ENCODE results near the gene GLRA2.

Gene GLRA2

DNA sequence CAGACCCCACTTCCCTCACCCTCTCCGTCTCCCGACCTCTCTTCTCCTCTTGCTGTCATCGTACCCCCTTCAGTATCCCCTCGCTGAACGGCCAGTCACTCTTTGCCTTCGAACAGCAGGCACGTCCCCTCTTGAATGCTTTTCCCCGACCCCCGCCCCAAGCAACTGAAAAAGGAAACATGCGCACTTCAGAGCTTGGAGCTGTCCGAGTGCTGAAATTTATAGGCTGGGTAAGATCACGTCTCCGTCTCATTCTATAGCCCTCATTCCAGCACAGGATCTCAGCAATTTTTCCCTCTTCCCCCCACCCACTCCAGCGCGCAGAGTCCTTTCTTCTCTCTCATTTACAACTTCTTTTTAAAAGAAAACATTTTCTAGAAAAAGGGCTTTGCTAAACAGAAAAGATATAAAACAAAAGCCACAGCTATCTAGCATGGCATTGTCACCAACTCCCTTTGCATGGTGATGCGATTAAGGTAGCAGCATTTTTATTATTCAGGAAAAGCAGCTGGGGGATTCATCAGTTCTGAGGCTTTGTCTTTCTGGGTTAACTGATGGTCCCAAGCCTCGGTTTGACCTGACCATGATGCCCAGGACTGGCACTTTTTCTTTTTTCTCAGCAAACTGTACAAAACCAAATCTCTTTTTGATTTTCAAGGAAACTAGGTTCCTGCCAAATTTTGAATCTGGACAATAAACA is at the start of gene GLRA2:
Gene GLRA2 (plus strand): TSS at position 247 of the 700 bp plus-strand sequence. CDS start 522 bp downstream, outside the sequence.
- no peak for DNase-seq

GRCh38 chrX:14489437-14489836 is 39.9 kb upstream of the GLRA2 start:
- no peak for DNase-seq

DNA sequence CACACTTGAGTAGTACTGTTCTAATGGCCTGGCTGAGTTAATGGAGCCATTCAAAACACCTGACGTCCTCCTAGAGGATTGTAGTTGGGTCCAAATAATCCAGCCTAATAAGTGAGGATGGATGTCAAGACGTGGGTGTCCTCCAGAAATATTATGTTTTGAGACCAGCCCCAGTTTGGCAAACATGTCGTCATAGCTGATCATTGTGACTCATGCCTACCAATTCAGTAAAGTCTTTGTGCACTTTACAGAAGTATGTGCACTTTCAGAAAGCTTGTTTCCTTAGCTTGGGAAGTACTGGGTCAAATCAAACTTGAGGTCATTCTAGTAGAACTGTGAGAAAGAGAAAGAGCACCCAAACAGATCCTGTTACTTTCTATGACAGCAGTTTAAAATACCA is 37.6 kb upstream of the GLRA2 start:
- no peak for DNase-seq

DNA sequence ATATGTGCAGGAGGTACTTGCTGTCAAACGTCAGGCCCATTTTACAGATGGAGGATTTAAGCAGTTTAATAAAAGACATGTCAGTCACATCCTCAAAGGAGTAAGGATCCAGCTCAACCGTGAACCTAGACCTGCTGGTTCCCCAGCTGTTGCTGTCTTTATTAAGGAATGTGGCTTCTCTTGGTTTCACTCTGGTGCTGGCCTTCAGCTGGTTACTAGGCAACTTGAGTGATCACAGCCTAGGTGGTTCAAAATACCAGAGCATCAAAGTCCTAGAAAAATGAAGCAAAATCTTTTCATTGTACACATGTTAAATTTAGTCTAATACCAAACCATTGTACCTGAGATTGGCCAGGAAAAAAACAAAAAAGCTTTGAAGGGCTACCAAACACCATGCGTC is 32.7 kb upstream of the GLRA2 start:
- no peak for DNase-seq

DNA sequence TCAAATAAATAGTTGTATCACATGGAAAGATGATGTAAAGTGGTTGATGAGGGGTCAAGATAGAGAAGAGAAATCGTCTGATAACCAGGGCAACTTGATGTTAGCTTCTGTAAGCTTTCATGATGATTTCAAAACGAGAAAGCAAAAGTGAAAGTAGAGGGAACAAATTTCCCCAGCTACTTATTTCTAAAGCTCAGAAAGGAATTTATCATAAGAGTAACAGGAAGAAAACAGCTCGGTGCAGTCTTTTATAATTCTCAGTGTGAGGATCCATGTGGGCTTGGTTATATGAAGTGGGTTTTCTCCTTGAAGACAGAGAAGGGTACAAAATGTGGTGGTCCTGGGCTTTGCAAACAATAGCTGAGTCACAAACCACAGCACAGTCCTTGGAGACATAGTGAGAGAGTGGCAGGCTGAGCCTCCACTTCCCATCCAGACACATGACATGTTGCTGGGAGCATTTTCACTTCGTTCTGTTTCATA is 32.1 kb upstream of the GLRA2 start:
- no peak for DNase-seq

DNA sequence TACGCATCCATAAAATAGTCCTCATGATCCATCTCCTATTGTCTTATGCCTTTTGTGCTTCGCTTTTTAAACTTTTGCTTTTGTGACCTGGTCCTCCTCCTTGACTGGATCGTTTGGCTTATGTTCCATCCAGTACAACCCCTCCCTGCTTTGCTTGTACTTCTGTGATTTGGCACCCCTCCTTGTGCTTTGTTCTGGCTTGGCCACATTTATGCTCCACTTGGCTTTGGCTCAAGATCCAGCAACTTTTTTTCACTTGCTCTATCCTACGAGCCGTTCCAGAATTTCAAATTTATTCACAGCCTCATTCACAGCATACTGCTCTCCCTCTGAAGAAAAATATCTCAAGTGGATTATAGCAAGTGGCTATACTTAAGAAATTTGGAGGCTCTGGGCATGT is 28.0 kb upstream of the GLRA2 start:
- DNase-seq, result no peak

DNA sequence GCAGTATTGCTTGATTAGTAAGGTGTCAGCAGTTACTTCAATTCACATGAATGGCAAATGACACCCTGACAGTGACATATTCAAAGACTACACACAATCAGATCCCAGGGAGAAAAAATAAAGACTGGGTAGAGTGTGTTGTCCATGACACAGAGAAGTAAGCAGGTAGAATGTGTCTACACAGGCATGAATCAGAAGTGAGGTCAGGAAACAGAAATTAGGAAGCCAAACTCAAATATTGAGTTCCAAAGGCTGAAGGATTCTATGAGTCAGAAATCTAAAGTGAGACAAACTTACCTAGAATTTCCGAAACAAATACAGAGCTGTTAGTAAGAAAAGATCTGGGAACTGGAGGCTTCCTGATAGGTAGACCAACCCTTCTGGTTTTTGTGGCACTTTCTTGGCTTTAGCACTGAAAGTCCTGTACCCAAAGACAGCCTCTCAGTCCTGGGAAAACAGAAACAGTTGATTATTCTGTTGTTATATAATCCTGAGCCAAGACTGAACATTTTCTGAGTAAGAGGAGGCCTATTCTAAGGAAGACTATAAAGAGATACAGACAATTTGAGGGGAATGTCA is 24.3 kb upstream of the GLRA2 start:
- no peak for DNase-seq

DNA sequence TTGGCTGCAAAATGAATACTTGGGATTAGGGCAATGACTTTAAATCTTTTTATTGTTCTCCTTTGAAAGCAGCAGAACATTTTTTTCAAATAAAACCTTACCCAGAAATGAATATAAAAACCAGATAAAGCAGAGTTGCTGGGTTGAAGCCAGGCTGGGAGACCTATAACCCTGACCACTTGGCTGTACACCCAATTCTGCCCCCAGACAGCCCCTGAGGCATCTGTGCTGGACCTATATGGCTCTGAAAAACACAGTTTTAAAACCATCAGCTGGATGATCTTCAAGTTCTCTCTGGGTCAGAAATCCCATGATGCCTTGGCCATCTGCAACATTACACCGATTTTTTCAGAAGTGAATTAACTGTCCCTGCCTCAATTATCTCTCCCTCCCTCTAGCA is 23.7 kb upstream of the GLRA2 start:
- no peak for DNase-seq

DNA sequence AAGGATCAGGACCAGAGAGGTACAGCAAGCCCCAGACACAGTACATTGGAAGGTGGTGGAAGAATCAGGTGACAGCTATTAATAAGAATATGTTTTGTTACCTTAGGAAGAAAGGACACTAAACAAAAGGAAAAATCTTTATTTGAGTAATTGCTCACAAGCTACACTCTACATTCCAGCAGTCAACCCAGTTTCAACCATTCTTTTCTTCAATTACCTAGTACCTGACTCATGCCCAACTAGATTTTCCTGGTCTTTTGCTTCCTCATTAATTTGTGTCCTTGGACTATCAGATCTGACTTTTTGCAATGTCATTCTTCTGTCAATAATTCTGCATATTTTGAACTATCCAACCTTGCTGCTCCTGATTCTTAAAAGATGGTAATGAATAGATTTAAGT is 22.5 kb upstream of the GLRA2 start:
- DNase-seq, result no peak

- no peak for DNase-seq
These were observed 21.2 kb upstream of the GLRA2 start for GRCh38 chrX:14508025-14508690.

- no peak for DNase-seq
These were observed 19.8 kb upstream of the GLRA2 start for GRCh38 chrX:14509325-14510057.

DNA sequence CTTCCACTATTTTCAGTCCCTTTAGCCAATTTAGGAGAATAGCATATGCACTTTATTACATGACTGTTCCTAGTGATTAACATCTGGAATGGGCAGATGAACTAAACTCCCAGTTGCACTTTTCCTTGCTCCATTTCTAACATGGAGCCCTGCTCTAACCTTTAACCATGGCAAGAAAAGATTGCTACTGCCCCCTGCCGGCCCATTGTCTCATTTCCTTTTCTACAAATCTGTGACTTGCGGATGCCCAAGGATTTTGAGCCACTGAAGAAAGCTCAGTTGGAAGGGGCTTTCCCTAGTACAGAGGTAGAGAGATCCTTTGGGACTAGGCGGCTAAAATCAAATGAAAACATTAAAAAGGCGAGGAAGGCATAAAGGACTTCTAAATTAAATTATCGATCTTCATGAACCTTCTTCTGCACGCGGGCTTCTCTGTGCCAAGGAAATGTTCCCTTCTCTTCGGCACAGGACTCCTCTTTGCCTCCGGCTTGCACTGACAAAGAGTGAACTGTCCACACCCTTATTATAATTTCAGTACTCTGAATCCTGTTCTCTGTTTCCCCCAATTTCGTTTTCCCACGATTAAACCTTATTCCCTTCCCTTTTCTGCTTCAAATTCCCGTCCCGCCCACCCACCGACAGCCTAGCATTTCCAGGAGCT is 577 bp upstream of the GLRA2 start:
- DNase-seq, result no peak

DNA sequence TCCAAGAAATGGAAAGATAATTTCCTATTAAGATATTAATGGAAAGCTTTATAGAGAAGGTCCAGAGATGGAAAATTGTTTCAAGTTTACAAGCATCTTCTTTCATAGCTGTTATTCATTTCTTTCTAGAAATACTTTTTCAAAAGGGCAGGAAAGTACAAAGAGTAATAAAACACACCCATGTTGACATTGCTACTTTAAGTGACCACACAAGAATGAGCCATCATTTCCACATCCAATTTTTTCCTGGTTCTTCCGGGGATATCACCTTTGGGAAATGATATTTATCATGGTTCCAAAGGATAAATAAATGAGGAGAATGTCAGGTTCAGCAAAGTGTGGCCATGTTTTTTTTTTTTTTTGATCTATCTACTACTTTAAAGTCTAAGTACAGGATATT is 4.5 kb downstream of the GLRA2 start:
- DNase-seq, result no peak

DNA sequence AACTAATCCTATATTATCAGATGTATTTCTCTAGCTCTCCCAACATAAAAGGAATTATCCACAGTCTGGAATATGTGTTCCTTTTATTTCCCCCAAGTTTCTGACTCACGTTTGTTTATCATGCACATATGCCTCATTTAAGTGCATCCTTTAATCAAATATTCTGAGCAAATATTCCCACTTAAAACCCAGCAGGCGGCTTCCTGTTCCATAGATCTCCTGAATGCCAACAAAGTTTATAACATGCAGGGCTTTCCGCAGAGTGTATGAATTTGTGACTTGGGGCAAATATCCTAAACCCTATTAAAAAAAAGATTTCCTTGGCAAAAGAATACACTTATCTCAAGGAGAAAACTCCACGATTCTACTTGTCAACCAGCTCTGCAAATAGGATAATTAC is 16.9 kb downstream of the GLRA2 start:
- no peak for DNase-seq

DNA sequence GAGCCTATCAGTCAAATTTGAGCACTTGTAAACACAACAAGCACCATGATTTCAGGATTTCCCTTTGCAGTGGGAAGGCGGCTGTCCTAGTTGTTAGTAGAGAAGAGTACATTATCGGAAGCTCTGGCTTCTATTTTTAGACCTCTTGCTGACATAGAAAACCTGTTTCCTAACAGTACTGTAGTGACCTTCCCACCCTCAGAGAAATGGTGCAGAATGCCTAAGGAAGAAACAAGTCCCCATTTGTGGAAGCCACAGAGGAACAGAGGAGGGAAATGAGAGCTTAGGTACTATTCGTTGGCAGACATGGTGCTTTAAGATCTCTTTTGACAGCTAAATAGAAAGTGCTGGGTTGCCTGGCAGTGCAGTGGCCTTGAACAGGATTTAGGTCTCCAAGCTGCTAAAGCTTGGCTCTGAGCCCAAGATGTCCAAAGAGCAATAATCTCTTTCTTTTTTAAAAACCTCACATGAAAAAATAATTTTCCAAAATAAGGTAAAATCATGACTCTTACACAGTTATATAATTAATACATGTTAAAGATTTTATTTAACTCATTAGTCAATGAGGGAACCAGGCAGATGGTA is 24.9 kb downstream of the GLRA2 start:
- no peak for DNase-seq

- DNase-seq, result no peak
These were observed 34.7 kb downstream of the GLRA2 start for GRCh38 chrX:14564058-14564457.

GRCh38 chrX:14573161-14573560 is 43.8 kb downstream of the GLRA2 start:
- DNase-seq, result no peak

DNA sequence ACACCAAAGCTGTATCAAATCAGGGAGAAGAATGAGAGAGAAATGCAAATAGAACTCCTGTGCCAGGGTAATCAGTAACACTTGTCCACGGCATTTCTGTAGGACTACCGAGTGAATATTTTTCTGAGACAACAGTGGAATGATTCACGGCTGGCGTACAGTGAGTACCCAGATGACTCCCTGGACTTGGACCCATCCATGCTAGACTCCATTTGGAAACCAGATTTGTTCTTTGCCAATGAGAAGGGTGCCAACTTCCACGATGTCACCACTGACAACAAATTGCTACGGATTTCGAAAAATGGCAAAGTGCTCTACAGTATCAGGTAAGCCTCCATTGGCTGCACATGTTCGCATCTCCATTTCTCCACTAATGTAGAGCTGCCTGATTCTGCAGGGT is 51.7 kb downstream of the GLRA2 start:
- DNase-seq, result no peak

- DNase-seq, result no peak
These were observed 55.2 kb downstream of the GLRA2 start for GRCh38 chrX:14584548-14584947.

GRCh38 chrX:14590216-14590615 is 60.9 kb downstream of the GLRA2 start:
- no peak for DNase-seq

DNA sequence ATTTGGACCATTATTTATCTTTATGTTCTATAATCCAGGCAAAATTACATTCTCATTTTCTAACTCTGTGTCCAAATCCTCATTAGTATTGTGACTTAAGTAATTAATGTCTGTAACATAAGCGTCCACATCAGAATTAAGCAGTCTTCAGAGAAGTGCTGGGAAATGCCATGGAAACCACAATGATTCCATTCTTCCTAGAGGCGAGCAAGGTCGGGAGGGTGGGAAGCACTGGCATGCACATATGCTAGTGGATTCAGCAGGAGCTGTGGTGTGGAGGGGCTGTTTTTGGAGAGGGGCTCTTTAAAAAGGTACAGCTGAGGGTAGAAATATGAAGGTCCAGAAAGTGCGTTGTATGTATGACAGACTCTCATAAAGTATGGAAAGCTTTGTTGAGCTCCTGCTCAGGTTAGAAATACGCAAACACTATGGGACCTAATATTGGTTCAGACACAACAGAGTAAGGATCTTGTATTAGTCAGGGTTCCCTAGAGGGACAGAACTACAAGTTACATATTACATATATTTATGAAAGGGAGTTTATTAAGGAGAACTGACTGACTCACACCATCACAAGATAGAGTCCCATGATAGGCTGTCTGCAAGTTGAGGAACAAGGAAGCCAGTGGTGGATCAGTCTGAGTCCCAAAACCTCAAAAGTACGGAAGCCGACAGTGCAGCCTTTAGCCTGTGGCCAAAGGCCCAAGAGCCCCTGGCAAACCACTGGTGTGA is 61.5 kb downstream of the GLRA2 start:
- DNase-seq, result no peak

GRCh38 chrX:14591976-14592375 is 62.6 kb downstream of the GLRA2 start:
- no peak for DNase-seq
